ENCODE data around the gene EML1. TPM values are rescaled to one million over a fixed set of nuclear protein-coding genes. Genes with fewer than 3 reads are reported as not detected.

EML1 gene
- polyA plus RNA-seq, 1 experiment: 14.2 TPM

DNA sequence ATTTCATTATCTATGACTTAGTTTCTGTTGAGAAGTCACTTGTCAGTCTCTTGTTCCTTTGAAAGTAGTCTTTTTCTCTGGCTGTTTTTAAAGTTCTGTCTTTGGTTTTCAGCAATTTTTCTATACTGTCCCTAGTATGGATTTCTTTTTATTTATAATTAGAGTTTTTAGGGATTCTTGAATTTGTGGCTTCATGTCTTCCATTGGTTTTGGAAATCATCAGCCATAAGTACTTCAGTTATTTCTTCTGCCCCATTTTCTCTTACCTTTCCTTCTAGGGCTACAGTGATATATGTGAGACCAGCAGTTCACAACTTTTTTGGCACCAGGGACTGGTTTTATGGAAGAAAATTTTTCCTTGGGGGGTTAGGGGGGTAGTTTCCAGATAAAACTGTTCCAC lies 182.0 kb downstream of the EML1 start:
- H3K36me3 ChIP-seq (ENCODE audit: control insufficient read depth, insufficient read depth, low read length): no peaks in the 10 kb centered on the region
- no peak for TF ChIP-seq CTCF (IDR thresholded peaks at IDR 0.05; ENCODE audit: insufficient read depth, low read depth, low read length)
- ChIA-PET CTCF (interaction anchor here (0.6 to 3.7 kb wide), 3 partner anchors 76 to 133 kb away, joined by 3 to 15 read pairs (median 4); no protein-coding TSS in a partner anchor), POLR2A (no interaction called here)
- H3K27me3 ChIP-seq (ENCODE audit: control insufficient read depth, insufficient read depth, low read length): no peaks in the 10 kb centered on the region
- no peak for DNase-seq (ENCODE audit: low read depth)
- H3K4me3 ChIP-seq (ENCODE audit: low read depth, low read length): no peak overlapping the region

DNA sequence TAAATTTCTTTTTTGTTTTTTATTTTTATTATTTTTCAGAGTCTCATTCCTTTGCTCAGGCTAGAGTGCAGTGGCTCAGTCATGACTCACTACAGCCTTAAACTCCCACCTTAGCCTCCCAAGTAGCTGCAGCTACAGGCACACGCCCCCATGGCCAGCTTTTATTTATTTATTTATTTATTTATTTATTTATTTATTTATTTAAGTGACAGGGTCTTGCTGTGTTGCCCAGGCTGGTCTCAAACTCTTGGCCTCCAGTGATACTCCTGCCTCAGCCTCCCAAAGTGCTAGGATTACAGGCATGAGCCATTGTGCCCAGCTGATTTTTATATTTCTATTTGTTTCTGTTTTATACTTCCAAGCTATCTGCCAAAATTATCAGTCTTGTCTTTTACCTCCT lies 182.8 kb downstream of the EML1 start:
- TF ChIP-seq CTCF (IDR thresholded peaks at IDR 0.05; ENCODE audit: insufficient read depth, low read depth, low read length): no peak
- Histone ChIP-seq H3K36me3 (ENCODE audit: control insufficient read depth, insufficient read depth, low read length) (no peaks in the 10 kb centered on the region), H3K27me3 (ENCODE audit: control insufficient read depth, insufficient read depth, low read length) (no peaks in the 10 kb centered on the region), H3K4me3 (ENCODE audit: low read depth, low read length) (no peak overlapping the region)
- no peak for DNase-seq (ENCODE audit: low read depth)
- ChIA-PET CTCF (interaction anchor here (0.7 to 3.7 kb wide), 3 partner anchors 77 to 218 kb away, joined by 3 to 15 read pairs (median 4); no protein-coding TSS in a partner anchor), POLR2A (no interaction called here)

DNA sequence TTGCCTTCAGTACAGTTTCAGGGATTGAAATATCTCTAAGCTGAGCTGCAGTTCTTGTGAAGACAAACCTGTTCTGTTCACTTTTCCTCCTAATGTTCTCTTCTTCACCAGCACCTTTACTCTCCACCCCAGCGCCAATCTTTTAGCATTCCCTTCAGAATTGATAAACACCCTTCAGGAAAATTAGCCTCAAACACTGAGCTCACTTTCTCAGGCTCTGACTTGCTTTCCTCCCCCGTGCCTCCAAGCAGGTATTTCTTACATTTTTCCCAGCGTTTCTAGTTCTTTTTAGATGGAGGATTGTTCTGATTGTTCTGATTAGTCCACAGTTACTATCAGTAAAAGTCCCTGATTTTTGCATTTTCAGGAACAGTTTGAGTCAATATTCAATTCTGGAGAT lies 183.5 kb downstream of the EML1 start:
- no peak for TF ChIP-seq CTCF (IDR thresholded peaks at IDR 0.05; ENCODE audit: insufficient read depth, low read depth, low read length)
- ChIA-PET CTCF (interaction anchor here (0.6 to 3.7 kb wide), 5 partner anchors 49 to 217 kb away, joined by 3 to 15 read pairs (median 4); no protein-coding TSS in a partner anchor), POLR2A (no interaction called here)
- Histone ChIP-seq H3K27me3 (ENCODE audit: control insufficient read depth, insufficient read depth, low read length) (no peaks in the 10 kb centered on the region), H3K36me3 (ENCODE audit: control insufficient read depth, insufficient read depth, low read length) (no peaks in the 10 kb centered on the region), H3K4me3 (ENCODE audit: low read depth, low read length) (no peak overlapping the region)
- DNase-seq (ENCODE audit: low read depth): no peak

GRCh38 chr14:99980299-99980698 lies 187.1 kb downstream of the EML1 start:
- CTCF ChIA-PET: interaction anchor here (1.4 to 6.5 kb wide), 3 partner anchors 128 to 214 kb away, joined by 3 to 114 read pairs (median 43); no protein-coding TSS in a partner anchor
- no peak for DNase-seq (ENCODE audit: low read depth)
- Histone ChIP-seq H3K27me3 (ENCODE audit: control insufficient read depth, insufficient read depth, low read length) (no peaks in the 10 kb centered on the region), H3K36me3 (ENCODE audit: control insufficient read depth, insufficient read depth, low read length) (no peaks in the 10 kb centered on the region), H3K4me3 (ENCODE audit: low read depth, low read length) (no peak overlapping the region)
- POLR2A ChIA-PET: interaction anchor here (0.6 kb wide), 1 partner anchor 28 kb away, joined by 9 read pairs; no protein-coding TSS in a partner anchor
- no peak for TF ChIP-seq CTCF (IDR thresholded peaks at IDR 0.05; ENCODE audit: insufficient read depth, low read depth, low read length)

GRCh38 chr14:99981806-99982205 lies 188.6 kb downstream of the EML1 start:
- TF ChIP-seq CTCF (IDR thresholded peaks at IDR 0.05; ENCODE audit: insufficient read depth, low read depth, low read length): no peak
- no peak for DNase-seq (ENCODE audit: low read depth)
- H3K4me3 ChIP-seq (ENCODE audit: low read depth, low read length): no peak overlapping the region
- ChIA-PET CTCF (interaction anchor here (0.6 to 6.5 kb wide), 18 partner anchors 10 to 396 kb away, joined by 3 to 114 read pairs (median 4); no protein-coding TSS in a partner anchor), POLR2A (no interaction called here)
- no peaks in the 10 kb centered on the region for H3K36me3 ChIP-seq (ENCODE audit: control insufficient read depth, insufficient read depth, low read length)
- no peaks in the 10 kb centered on the region for H3K27me3 ChIP-seq (ENCODE audit: control insufficient read depth, insufficient read depth, low read length)
